AG04450 (cell line): ENCODE measurements around the gene RABGGTA. TPM values are rescaled to one million over a fixed set of nuclear protein-coding genes. Genes with fewer than 3 reads are reported as not detected.

Source experiments
- CTCF ChIA-PET: fragments of 300-600, 350-600 bp; formaldehyde crosslinking; extraction: SDS; loops from one replicate; lab custom pipeline; 2022; ENCODE audit warnings: antibody characterized with exemption, inconsistent platforms; lab: Charles Lee
- POLR2A ChIA-PET: fragments of 350-600 bp; formaldehyde crosslinking; extraction: SDS; loops from one replicate; lab custom pipeline; 2021; ENCODE audit warnings: antibody characterized with exemption, inconsistent platforms; lab: Yijun Ruan, JAX
- DNase-seq: peaks from one replicate; pipeline ENCODE4 v3.0.0-alpha.2; 2011; ENCODE audit warnings: low read depth, low spot score
- H3K27ac ChIP-seq: one replicate; pipeline ENCODE4 v1.5.1; 2012; ENCODE audit warnings: low read depth, low read length, control low read depth
- H3K27me3 ChIP-seq: one replicate; pipeline ENCODE4 v1.6.0; 2012; ENCODE audit warnings: low read length; ENCODE audit not compliant: control insufficient read depth, insufficient read depth
- H3K4me3 ChIP-seq: 2 replicates; pipeline ENCODE4 v1.5.1; 2011; ENCODE audit warnings: mild to moderate bottlenecking, low read depth, low read length, control low read depth
- H3K9me3 ChIP-seq: 2 replicates; pipeline ENCODE4 v1.5.1; 2012; ENCODE audit warnings: low read length; ENCODE audit not compliant: control insufficient read depth, insufficient read depth
- CTCF ChIP-seq: IDR thresholded peaks from 2 replicates; pipeline ENCODE4 v1.5.1; 2011; ENCODE audit warnings: low read depth, low read length, control low read depth, inconsistent platforms
- polyA plus RNA-seq: library from polyadenylated mRNA; depleted of rRNA; stranded (reverse); fragments of >200 nt; gene quantifications from 2 replicates; pipeline ENCODE4 v1.2.3, GENCODE V29; 2011

The RABGGTA gene
- polyA plus RNA-seq, 1 experiment, result 17.9 TPM

GRCh38 chr14:24308342-24309124 is 37.1 kb upstream of the RABGGTA start:
- ChIA-PET CTCF (interaction anchor here (0.5 to 6.3 kb wide), 48 partner anchors 8 to 1087 kb away, joined by 3 to 87 read pairs (median 5); partner anchors contain the start of genes CARMIL3, CHMP4A, DHRS1 and NOP9), POLR2A (interaction anchor here (0.6 to 1.8 kb wide), 5 partner anchors 37 to 133 kb away, joined by 3 to 10 read pairs (median 4); partner anchors contain the start of genes KHNYN, RABGGTA and TINF2)
- TF ChIP-seq CTCF, result no peak
- H3K27ac ChIP-seq, result no peak overlapping the region
- H3K9me3 ChIP-seq, result no peaks in the 10 kb centered on the region
- no peak overlapping the region for H3K4me3 ChIP-seq
- no peaks in the 10 kb centered on the region for H3K27me3 ChIP-seq
- DNase-seq, result no peak

DNA sequence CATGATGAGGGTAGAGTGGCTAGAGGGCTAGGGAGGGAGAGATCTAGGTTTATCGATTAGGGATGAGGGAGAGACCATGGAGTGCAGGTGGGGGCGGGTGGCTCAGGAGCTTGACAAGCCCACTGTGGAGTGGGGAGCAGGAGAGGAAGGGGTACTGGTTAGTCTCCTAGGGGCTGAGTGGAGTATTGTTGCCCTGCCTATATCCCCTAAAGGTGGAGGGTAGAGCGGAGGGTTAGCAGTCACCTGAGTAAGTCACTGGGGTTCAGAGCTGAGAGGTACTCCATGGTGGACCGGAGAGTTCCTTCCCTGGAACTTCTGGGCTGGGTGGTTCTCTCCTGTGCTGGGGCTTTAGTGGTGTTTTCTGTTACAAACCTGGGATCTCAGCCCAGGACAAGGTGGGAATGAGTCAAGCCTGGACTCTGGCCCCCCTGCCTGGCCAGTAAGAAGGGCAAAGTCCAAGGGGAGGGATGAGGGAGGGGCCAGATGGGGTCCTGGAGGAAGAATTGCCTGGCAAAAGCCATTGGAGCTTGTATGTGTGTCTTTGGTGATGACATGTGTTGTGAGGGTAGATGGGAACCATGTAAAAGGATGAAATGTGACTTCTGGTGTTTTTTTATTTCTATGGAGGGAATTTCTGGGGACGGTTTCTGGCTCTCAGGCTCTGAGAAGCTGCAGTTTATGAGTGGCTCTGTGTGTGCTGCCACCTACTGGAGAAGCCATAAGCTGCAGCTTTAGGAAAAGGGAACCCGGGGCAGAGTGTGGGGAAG is 36.4 kb upstream of the RABGGTA start, which contains the start of gene CIDEB:
Gene CIDEB, minus strand, starts transcription at position 403 of the 767 bp plus-strand sequence. Its CDS starts 119 bp downstream, at position 284.
- DNase-seq, result no peak
- no peaks in the 10 kb centered on the region for H3K27me3 ChIP-seq
- no peaks in the 10 kb centered on the region for H3K9me3 ChIP-seq
- no peak within 1 kb of the TSS for H3K27ac ChIP-seq
- H3K4me3 ChIP-seq, result no peak within 1 kb of the TSS
- POLR2A ChIA-PET, result interaction anchor here (0.8 to 1.8 kb wide), 4 partner anchors 37 to 134 kb away, joined by 3 to 10 read pairs (median 4); partner anchors contain the start of genes KHNYN, RABGGTA and TINF2
- TF ChIP-seq CTCF, result peak; percentile 94
- CTCF ChIA-PET, result interaction anchor here (0.6 to 6.3 kb wide), 51 partner anchors 9 to 251 kb away, joined by 3 to 87 read pairs (median 5); partner anchors contain the start of genes CHMP4A, DHRS1, IRF9 and NOP9

GRCh38 chr14:24307156-24307574 is 35.8 kb upstream of the RABGGTA start:
- Histone ChIP-seq H3K27ac (no peak overlapping the region), H3K4me3 (no peak overlapping the region), H3K27me3 (no peaks in the 10 kb centered on the region), H3K9me3 (no peaks in the 10 kb centered on the region)
- ChIA-PET CTCF (interaction anchor here (0.6 to 6.3 kb wide), 23 partner anchors 9 to 250 kb away, joined by 3 to 87 read pairs (median 8); partner anchors contain the start of genes CHMP4A, DHRS1, IRF9 and NOP9), POLR2A (interaction anchor here (1.8 kb wide), 1 partner anchor 36 kb away, joined by 10 read pairs; the partner anchor contains the start of gene RABGGTA)
- no peak for DNase-seq
- TF ChIP-seq CTCF, result no peak

DNA sequence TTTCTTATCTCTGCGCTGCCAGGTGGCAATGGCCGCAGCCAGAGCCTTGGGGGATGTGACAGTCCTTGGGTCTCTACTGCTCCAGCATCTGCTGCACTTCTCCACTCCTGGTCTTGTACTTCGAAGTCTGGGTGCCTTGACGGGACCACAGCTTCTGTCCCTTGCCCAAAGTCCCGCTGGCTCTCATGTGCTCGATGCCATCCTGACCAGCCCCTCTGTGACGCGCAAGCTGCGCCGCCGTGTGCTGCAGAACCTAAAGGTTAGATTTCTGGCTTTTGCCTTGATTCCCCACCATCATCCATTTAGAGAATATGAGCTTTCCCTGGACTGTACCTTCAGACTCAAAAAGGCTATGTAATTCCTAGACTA is 32.6 kb upstream of the RABGGTA start:
- Histone ChIP-seq H3K27me3 (no peaks in the 10 kb centered on the region), H3K4me3 (no peak overlapping the region), H3K27ac (no peak overlapping the region), H3K9me3 (no peaks in the 10 kb centered on the region)
- no peak for TF ChIP-seq CTCF
- DNase-seq, result no peak
- POLR2A ChIA-PET, result no interaction called here
- CTCF ChIA-PET, result interaction anchor here (1.6 to 1.7 kb wide), 2 partner anchors 30 to 132 kb away, joined by 3 to 6 read pairs; no protein-coding TSS in a partner anchor
